GM18951 (cell line): ENCODE results near the gene S100A14.

Experiments used
- POLR2A ChIP-seq: IDR thresholded peaks from 4 replicates; pipeline ENCODE4 v1.6.1; 2011; ENCODE audit warnings: mild to moderate bottlenecking; ENCODE audit not compliant: insufficient read length, insufficient read depth; ENCODE audit errors: extremely low read depth
- in situ Hi-C: fragments of 300-500 bp; cut with MboI; formaldehyde crosslinking; loops from one replicate; pipeline ENCODE4 v1.12.0; 2022; ENCODE audit warnings: low sequenced_read_pairs, mixed read lengths, inconsistent platforms; ENCODE audit not compliant: unreplicated experiment

S100A14 gene

DNA sequence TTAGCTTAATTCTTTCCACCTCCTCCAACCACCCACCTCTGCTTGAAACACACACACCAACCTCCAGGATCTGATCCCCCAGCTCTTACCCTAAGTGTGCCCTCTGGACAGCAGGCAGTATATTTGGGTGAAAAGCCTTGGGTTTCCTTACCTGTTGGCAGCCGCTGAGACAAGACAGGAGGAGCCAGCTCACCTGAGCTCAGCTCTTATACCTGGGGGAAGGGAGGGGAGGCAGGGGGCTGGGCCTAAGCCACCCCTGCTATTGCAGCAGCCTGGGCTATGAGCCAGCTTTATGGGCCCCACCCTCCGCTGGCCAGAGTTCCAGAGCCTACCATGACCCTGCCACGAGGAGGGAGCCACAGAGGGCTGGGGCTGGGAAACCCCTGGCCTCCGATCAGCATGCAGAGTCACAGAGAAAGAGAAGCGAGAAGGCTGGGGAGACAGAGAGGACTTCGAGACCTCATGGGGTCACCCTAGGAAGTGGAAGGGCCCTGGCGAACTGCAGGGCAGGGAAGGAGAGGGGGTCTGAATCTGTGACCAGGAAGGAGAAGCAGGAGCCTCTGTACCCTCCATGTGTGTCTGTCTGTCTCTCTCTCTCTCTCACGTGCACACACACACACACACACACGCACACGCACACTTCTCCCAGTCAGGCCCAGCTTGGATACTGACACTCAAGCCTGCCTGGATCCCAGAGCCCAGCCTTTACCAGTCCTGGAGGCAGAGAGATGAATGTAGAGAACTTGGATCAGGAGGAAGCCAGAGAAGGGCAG lies at the start of gene S100A14:
Gene S100A14 (minus strand): TSS at position 182 of the 773 bp plus-strand sequence. CDS start 467 bp downstream, outside the sequence.
- in situ Hi-C loops = no loop called here
- no peak for TF ChIP-seq POLR2A

GRCh38 chr1:153663211-153663610 lies 47.1 kb upstream of the S100A14 start:
- TF ChIP-seq POLR2A = no peak
- in situ Hi-C loops = no loop called here

- no peak for TF ChIP-seq POLR2A
- in situ Hi-C loops = no loop called here
Measured at GRCh38 chr1:153662269-153662668, 46.1 kb upstream of the S100A14 start.

- in situ Hi-C loops = no loop called here
- no peak for TF ChIP-seq POLR2A
Measured at GRCh38 chr1:153661111-153661708, 45.1 kb upstream of the S100A14 start.

- no peak for TF ChIP-seq POLR2A
- in situ Hi-C loops = no loop called here
Measured at GRCh38 chr1:153659656-153660055, 43.5 kb upstream of the S100A14 start.

DNA sequence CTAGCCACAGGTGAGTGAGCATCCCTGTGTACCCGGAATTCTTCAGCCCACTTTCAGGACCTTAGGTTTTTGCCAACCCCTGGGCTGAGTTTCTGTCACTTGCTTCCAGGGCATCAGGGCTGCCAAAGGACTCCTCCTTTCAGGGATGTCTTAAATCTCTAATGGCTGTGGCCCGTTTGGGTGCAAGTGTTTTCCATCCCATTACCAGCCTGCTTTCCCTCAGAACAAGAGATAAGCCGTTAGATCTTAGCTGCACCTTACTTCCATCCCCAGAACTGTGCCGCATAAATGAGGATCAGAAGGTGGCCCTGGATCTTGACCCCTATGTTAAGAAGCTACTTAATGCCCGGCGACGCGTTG lies 43.0 kb upstream of the S100A14 start:
- TF ChIP-seq POLR2A = no peak
- in situ Hi-C loops = no loop called here

- TF ChIP-seq POLR2A = peak; percentile 91
- in situ Hi-C loops = no loop called here
Measured at GRCh38 chr1:153658400-153659174, 42.5 kb upstream of the S100A14 start, which contains the start of gene SNAPIN. Gene SNAPIN (plus strand): TSS chr1:153658703. CDS start chr1:153658744, 41 bp downstream.

- no peak for TF ChIP-seq POLR2A
- in situ Hi-C loops = no loop called here
Measured at GRCh38 chr1:153655333-153655732, 39.2 kb upstream of the S100A14 start.

- no peak for TF ChIP-seq POLR2A
Measured at GRCh38 chr1:153652805-153653500, 36.8 kb upstream of the S100A14 start.

DNA sequence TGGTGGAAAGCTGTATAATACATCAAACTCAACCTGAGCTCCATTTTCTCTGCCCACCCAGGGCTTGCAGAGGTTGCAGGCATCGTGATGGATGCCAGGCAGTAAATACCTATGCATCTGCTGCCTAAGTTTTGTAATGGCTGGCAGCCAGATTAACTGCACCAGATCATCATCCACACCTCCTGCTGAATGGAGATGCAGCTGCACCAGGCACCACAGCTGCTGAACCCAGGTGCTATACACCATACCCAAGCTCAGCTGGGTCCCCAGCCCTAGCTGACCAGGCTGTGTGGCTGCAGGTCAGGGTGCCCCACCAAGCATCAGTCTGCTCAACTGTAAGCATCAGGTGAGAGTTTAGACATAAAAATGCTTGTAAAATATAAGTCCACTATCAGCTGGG lies 35.6 kb upstream of the S100A14 start:
- in situ Hi-C loops = no loop called here
- TF ChIP-seq POLR2A = no peak

More at GRCh38 chr1:153652805-153653500, 36.8 kb upstream of the S100A14 start:
- in situ Hi-C loops = no loop called here

DNA sequence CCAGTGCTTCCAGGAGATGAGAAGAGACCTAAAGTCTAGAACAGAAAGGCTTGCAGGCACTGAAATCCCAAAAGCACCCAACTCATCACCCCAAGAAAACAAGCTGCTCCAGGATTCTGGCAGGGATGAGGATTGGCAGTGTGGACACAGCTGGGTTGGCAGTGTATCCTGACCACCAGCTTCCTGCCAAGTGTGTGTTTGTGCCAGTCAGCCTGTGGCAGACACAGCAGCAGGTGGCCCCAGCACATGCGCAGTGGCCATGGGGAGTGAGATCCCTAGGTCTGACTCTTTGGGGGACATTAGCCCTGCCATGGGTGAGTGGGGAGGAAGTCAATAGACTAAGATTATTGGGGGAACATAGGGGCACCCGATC lies 33.7 kb upstream of the S100A14 start:
- TF ChIP-seq POLR2A = no peak
- in situ Hi-C loops = no loop called here

GRCh38 chr1:153649137-153649862 lies 33.2 kb upstream of the S100A14 start:
- no peak for TF ChIP-seq POLR2A
- in situ Hi-C loops = no loop called here
